Measurements from ENCODE around the gene MRPS33. TPM values are rescaled to one million over a fixed set of nuclear protein-coding genes. Genes with fewer than 3 reads are reported as not detected.

MRPS33 gene
- total and polyA plus RNA-seq, 2 of the 13 experiments (the other 11 are each of a cell fraction or from before 2014, with no cell fraction given), result 50.9 to 91.0 TPM

- TF ChIP-seq ZBTB37 (CRISPR knock-in tag; IDR thresholded peaks at IDR 0.05) (no peak), NR2F1 (CRISPR knock-in tag; IDR thresholded peaks at IDR 0.05) (peak; percentile 20 to 73; a peak in 2 of 4 replicates)
Measured at GRCh38 chr7:141014524-141015395, at the start of gene MRPS33 (continued).

- Histone ChIP-seq H3K4me3 (replicated peaks in 1 of 3; ENCODE audit: insufficient read depth in 1 of 3, low read depth in 2 of 3, low read length in 3 of 3) (no peak overlapping the region), H3K36me3 (replicated peaks in 1 of 2; ENCODE audit: control insufficient read depth in 1 of 2, insufficient read depth in 2 of 2, low read length in 2 of 2) (no peaks in the 10 kb centered on the region), H3K79me2 (ENCODE audit: insufficient read depth, low read length) (no peaks in the 10 kb centered on the region), H2AFZ (ENCODE audit: low read length) (no peak overlapping the region), H3K4me1 (ENCODE audit: insufficient read depth, low read length) (no peaks in the 10 kb centered on the region), H3K27me3 (ENCODE audit: control insufficient read depth in 1 of 2, insufficient read depth in 2 of 2, low read length in 2 of 2) (peaks cover 0 to 4% of the 10 kb centered on the region in 2 experiments; a peak in 2 of 5 replicates), H3K9me3 (ENCODE audit: low read length) (no peaks in the 10 kb centered on the region), H4K20me1 (ENCODE audit: insufficient read depth, low read length) (no peaks in the 10 kb centered on the region), H3K9ac (ENCODE audit: insufficient read depth, low read depth, low read length) (no peak overlapping the region), H3K4me2 (ENCODE audit: low read depth, low read length) (no peak overlapping the region), H3K27ac (ENCODE audit: extremely low read length, insufficient read depth, low read length) (no peak overlapping the region)
- CTCF ChIA-PET (ENCODE audit: low intra/inter-chr PET ratio, low total read pairs), result no interaction called here
- BruUV-seq (replicated peaks), result no TSS peak
- DNase-seq (ENCODE audit: low spot score), result no peak
- 25% methylated on average over 3 of the region's 3 CpGs for WGBS (ENCODE audit: low lambda C conversion rate)
- intact Hi-C loops (cut with micrococcal nuclease; ENCODE audit: unreplicated experiment), result no loop called here
- in situ Hi-C loops (cut with HindIII; ENCODE audit: extremely low pct_ligation_motif_present, low pct_unique_long_range_greater_than_20kb), result loop anchor here (25.0 kb wide), 1 partner anchor 480 kb away; no protein-coding TSS in a partner anchor
- POLR2A ChIA-PET, result no interaction called here
- FAIRE-seq, result no peak
- no peak for ATAC-seq
- no peak for TF ChIP-seq SKIL (CRISPR knock-in tag; IDR thresholded peaks at IDR 0.05; ENCODE audit: borderline replicate concordance)
- no peak for TF ChIP-seq TFE3 (CRISPR knock-in tag; IDR thresholded peaks at IDR 0.05)
- TF ChIP-seq ZFP37 (CRISPR knock-in tag; IDR thresholded peaks at IDR 0.05; ENCODE audit: borderline replicate concordance), result no peak
- no peak for TF ChIP-seq ZNF598 (CRISPR knock-in tag; IDR thresholded peaks at IDR 0.05; ENCODE audit: borderline replicate concordance)
- TF ChIP-seq POLR2AphosphoS5 (IDR thresholded peaks at IDR 0.05; ENCODE audit: low read depth, low read length), result no peak
- TF ChIP-seq PRDM10 (CRISPR knock-in tag; IDR thresholded peaks at IDR 0.05; ENCODE audit: low read depth), result no peak
- TF ChIP-seq ZNF564 (CRISPR knock-in tag; IDR thresholded peaks at IDR 0.05), result no peak
Measured at GRCh38 chr7:141057788-141058187, 43.0 kb upstream of the MRPS33 start.

Data from HepG2 (cell line).